Ishikawa (cell line): ENCODE measurements around the gene LMAN1.

ENCODE experiments used
- CREB1 ChIP-seq: IDR thresholded peaks from 2 replicates; pipeline ENCODE4 v1.6.1; 2012; ENCODE audit warnings: low read depth
- EP300 ChIP-seq: IDR thresholded peaks from 2 replicates; pipeline ENCODE4 v1.6.1; 2012; ENCODE audit warnings: borderline replicate concordance
- RAD21 ChIP-seq: IDR thresholded peaks from 2 replicates; pipeline ENCODE4 v1.6.1; 2012; ENCODE audit warnings: low read depth
- TF ChIP-seq, protein P1 (sequence below): IDR thresholded peaks from 2 replicates; pipeline ENCODE4 v1.6.1; 2012

DNA sequence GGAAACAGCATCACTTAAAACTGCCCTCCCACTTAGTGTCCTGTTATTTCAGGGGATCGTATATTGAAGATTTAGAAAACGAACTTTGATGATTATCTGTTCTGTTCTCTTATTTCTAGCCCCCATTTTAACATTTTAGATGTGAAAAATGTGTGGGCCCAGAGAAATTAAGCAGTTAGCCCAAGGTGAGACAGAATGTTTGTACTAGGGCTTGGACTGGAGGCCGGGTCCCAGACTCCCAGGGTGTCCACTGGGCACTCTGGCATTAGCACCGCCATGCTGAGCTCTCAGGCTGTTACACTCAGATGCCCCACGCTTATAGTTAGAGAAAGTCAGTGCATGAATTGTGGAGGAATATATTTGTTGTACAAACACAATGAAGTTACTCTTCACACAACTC lies 80.3 kb downstream of the LMAN1 start:
- no peak for TF ChIP-seq CREB1
- no peak for TF ChIP-seq EP300
- no peak for TF ChIP-seq RAD21
- TF ChIP-seq, protein P1, sequence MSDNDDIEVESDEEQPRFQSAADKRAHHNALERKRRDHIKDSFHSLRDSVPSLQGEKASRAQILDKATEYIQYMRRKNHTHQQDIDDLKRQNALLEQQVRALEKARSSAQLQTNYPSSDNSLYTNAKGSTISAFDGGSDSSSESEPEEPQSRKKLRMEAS = no peak
